GM21390 (cell line): ENCODE data around the gene TNFRSF18.
"Not testable (repeated sequence)": the region's sequence is repeated elsewhere in the genome, so short reads cannot be mapped to it uniquely, and the experiment has no call there.

Source experiments
- ATAC-seq: cut with Tn5 transposase; IDR thresholded peaks from one replicate; pipeline ENCODE4 v1.9.1; 2021; ENCODE audit not compliant: unreplicated experiment

Gene TNFRSF18

GRCh38 chr1:1199141-1199960, 7.0 kb downstream of the TNFRSF18 start:
- ATAC-seq: no peak

GRCh38 chr1:1198423-1199140, 7.8 kb downstream of the TNFRSF18 start:
- no peak for ATAC-seq

GRCh38 chr1:1197551-1198422, 8.6 kb downstream of the TNFRSF18 start:
- no peak for ATAC-seq

DNA sequence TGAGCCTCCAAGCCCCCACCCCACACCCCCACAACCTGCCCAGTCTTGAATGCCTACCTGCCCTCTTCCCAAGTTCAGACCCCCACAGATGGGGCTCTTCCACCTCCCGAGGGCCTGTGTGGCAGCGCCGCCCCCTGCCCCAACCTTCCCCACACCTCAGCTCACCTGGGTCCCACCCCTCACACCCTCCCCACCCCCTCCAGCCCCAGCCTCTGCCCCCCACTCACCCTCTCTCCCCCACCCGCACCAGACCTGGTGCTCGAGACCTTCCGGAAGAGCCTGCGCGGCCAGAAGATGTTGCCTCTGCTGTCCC, 9.2 kb downstream of the TNFRSF18 start:
- ATAC-seq: no peak

- no peak for ATAC-seq
Observed at GRCh38 chr1:1196431-1197187, 9.8 kb downstream of the TNFRSF18 start.

- not testable (repeated sequence) for ATAC-seq
Observed at GRCh38 chr1:1195726-1196125, 10.7 kb downstream of the TNFRSF18 start.

GRCh38 chr1:1194723-1195122, 11.7 kb downstream of the TNFRSF18 start:
- no peak for ATAC-seq

- no peak for ATAC-seq
Observed at GRCh38 chr1:1191734-1192133, 14.7 kb downstream of the TNFRSF18 start.

DNA sequence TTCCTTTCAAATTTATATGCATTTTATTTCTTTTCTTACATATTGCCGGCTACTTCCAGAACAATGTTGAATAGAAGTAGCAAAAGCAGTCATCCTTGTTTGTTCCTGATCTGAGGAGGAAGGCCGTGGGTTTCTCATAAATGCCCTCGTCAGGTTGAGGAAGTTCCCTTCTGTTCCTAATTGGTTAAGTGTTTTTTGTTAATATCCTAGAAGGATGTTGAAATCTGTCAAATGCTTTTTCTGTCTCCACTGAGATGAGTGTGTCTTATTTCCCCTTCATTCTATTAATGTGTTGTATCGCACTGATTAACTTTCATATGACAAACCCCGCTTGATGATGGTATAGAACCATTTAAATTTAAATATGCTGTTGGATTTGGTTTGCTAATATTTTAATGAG, 17.3 kb downstream of the TNFRSF18 start:
- no peak for ATAC-seq

- ATAC-seq: no peak
Observed at GRCh38 chr1:1187938-1188337, 18.5 kb downstream of the TNFRSF18 start.

GRCh38 chr1:1185101-1185765, 21.2 kb downstream of the TNFRSF18 start:
- no peak for ATAC-seq

GRCh38 chr1:1183833-1184775, 22.3 kb downstream of the TNFRSF18 start:
- no peak for ATAC-seq

DNA sequence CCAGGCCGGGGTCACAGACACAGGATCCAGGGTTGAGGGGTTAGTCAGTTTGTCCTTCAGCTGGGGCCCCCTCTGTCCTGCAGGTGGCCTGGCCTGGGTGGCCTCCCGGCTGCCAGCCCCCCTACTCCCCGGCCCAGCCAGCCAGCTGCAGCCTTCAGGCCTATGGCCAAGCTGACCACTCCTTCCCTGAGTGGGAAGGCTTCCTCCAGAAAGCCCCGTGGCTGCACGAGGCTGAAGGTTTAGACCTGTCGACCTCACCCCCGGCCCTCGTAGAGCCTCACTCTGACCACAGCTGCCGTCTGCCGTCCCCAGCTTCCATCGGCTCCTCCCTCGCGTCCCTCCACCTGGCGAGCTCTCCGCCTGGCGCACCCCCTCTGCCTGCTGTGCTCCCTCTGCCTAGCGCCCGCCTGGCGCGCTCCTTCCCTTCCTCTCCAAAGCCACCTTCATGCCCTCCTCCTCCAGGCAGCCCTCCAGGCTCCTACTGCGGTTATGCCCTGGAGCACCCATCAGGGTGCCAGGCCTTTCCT, 23.1 kb downstream of the TNFRSF18 start:
- no peak for ATAC-seq

GRCh38 chr1:1182491-1183220, 23.7 kb downstream of the TNFRSF18 start:
- no peak for ATAC-seq

- no peak for ATAC-seq
Observed at GRCh38 chr1:1181938-1182410, 24.4 kb downstream of the TNFRSF18 start.

- ATAC-seq: no peak
Observed at GRCh38 chr1:1181129-1181937, 25.1 kb downstream of the TNFRSF18 start.
